ENCODE measurements around the gene SLAIN2. TPM values are rescaled to one million over a fixed set of nuclear protein-coding genes. Genes with fewer than 3 reads are reported as not detected.
"Not testable (repeated sequence)": the region's sequence is repeated elsewhere in the genome, so short reads cannot be mapped to it uniquely, and the experiment has no call there.

The SLAIN2 gene
- total and polyA plus RNA-seq, 5 experiments from 2014 or later, result 25.9 to 109 (median 39.3) TPM

- H3K4me3 Mint-ChIP-seq, result peak overlapping the region in 3 of 10 donors; percentile 2 to 29 (median 5)
- DNase-seq, result no peak
- H3K4me1 Mint-ChIP-seq, result peaks cover 20 to 33% (median 27%) of the 10 kb centered on the region in 4 donors
- H3K9me3 Mint-ChIP-seq, result no peaks in the 10 kb centered on the region
- peaks cover 0 to 20% (median 16%) of the 10 kb centered on the region in 3 donors for H3K36me3 Mint-ChIP-seq
- H3K27ac Mint-ChIP-seq, result peak overlapping the region in 1 of 10 donors; percentile 12
- no peak for ATAC-seq
- POLR2A ChIA-PET, result no interaction called here
- H3K27me3 Mint-ChIP-seq, result no peaks in the 10 kb centered on the region
Observed at GRCh38 chr4:48429709-48430474, 88.6 kb downstream of the SLAIN2 start.

GRCh38 chr4:48431401-48431800 is 90.1 kb downstream of the SLAIN2 start:
- peak overlapping the region in 9 of 10 donors; percentile 4 to 52 (median 12) for H3K27ac Mint-ChIP-seq
- POLR2A ChIA-PET, result no interaction called here
- peak; percentile 37 to 79 for ATAC-seq
- peaks cover 0 to 16% (median 15%) of the 10 kb centered on the region in 3 donors for H3K36me3 Mint-ChIP-seq
- H3K27me3 Mint-ChIP-seq, result no peaks in the 10 kb centered on the region
- DNase-seq, result peak in 3 of 10 donors; percentile 9 to 43 (median 31)
- peaks cover 20 to 33% (median 27%) of the 10 kb centered on the region in 4 donors for H3K4me1 Mint-ChIP-seq
- no peaks in the 10 kb centered on the region for H3K9me3 Mint-ChIP-seq
- peak overlapping the region in 8 of 10 donors; percentile 1 to 62 (median 16) for H3K4me3 Mint-ChIP-seq

- Mint-ChIP-seq H3K27me3 (no peaks in the 10 kb centered on the region), H3K4me3 (peak overlapping the region in 6 of 10 donors; percentile 4 to 64 (median 35)), H3K36me3 (peaks cover 0 to 12% (median 11%) of the 10 kb centered on the region in 3 donors), H3K9me3 (no peaks in the 10 kb centered on the region), H3K4me1 (peaks cover 20 to 33% (median 27%) of the 10 kb centered on the region in 4 donors), H3K27ac (peak overlapping the region in 6 of 10 donors; percentile 4 to 52 (median 17))
- DNase-seq, result no peak
- ATAC-seq, result peak in 1 of 2 donors; percentile 49
- POLR2A ChIA-PET, result no interaction called here
Observed at GRCh38 chr4:48432017-48432416, 90.7 kb downstream of the SLAIN2 start.

GRCh38 chr4:48436318-48436717 is 95.0 kb downstream of the SLAIN2 start:
- DNase-seq (no peak), ATAC-seq (no peak)
- Mint-ChIP-seq H3K36me3 (no peaks in the 10 kb centered on the region), H3K4me1 (peaks cover 7 to 17% (median 8%) of the 10 kb centered on the region in 4 donors), H3K27ac (no peak overlapping the region), H3K9me3 (no peaks in the 10 kb centered on the region), H3K27me3 (peaks cover 0 to 4% (median 0%) of the 10 kb centered on the region in 5 donors), H3K4me3 (no peak overlapping the region)
- POLR2A ChIA-PET, result no interaction called here

- H3K9me3 Mint-ChIP-seq, result no peaks in the 10 kb centered on the region
- no peak for ATAC-seq
- no peak overlapping the region for H3K4me3 Mint-ChIP-seq
- peaks cover 0 to 1% (median 0%) of the 10 kb centered on the region in 4 donors for H3K4me1 Mint-ChIP-seq
- no peak for DNase-seq
- POLR2A ChIA-PET, result no interaction called here
- peak overlapping the region in 1 of 10 donors; percentile 0 for H3K27ac Mint-ChIP-seq
- H3K27me3 Mint-ChIP-seq, result peaks cover 0 to 4% (median 2%) of the 10 kb centered on the region in 5 donors
- H3K36me3 Mint-ChIP-seq, result no peaks in the 10 kb centered on the region
Observed at GRCh38 chr4:48439988-48440387, 98.7 kb downstream of the SLAIN2 start.

- ATAC-seq, DNase-seq, H3K4me3 Mint-ChIP-seq, H3K9me3 Mint-ChIP-seq, H3K36me3 Mint-ChIP-seq, H3K27me3 Mint-ChIP-seq, H3K4me1 Mint-ChIP-seq, POLR2A ChIA-PET: not testable (repeated sequence)
- peak overlapping the region in 1 of 10 donors; percentile 53 for H3K27ac Mint-ChIP-seq
Observed at GRCh38 chr4:48440914-48441313, 99.6 kb downstream of the SLAIN2 start.

GRCh38 chr4:48445704-48446103 is 104.4 kb downstream of the SLAIN2 start:
- H3K4me3 Mint-ChIP-seq, result no peak overlapping the region
- H3K36me3 Mint-ChIP-seq, result peaks cover 0 to 2% (median 0%) of the 10 kb centered on the region in 3 donors
- POLR2A ChIA-PET, result no interaction called here
- no peak overlapping the region for H3K27ac Mint-ChIP-seq
- DNase-seq (peak in 3 of 10 donors; percentile 6 to 17 (median 15)), ATAC-seq (no peak)
- peaks cover 0 to 13% (median 4%) of the 10 kb centered on the region in 5 donors for H3K27me3 Mint-ChIP-seq
- H3K4me1 Mint-ChIP-seq, result peaks cover 0 to 1% (median 0%) of the 10 kb centered on the region in 4 donors
- no peaks in the 10 kb centered on the region for H3K9me3 Mint-ChIP-seq

- POLR2A ChIA-PET, result no interaction called here
- H3K36me3 Mint-ChIP-seq, result peaks cover 0 to 2% (median 0%) of the 10 kb centered on the region in 3 donors
- no peak for ATAC-seq
- DNase-seq, result no peak
- H3K4me1 Mint-ChIP-seq, result peaks cover 0 to 1% (median 0%) of the 10 kb centered on the region in 4 donors
- H3K27ac Mint-ChIP-seq, result peak overlapping the region in 1 of 10 donors; percentile 29
- no peaks in the 10 kb centered on the region for H3K9me3 Mint-ChIP-seq
- H3K4me3 Mint-ChIP-seq, result no peak overlapping the region
- peaks cover 0 to 13% (median 2%) of the 10 kb centered on the region in 5 donors for H3K27me3 Mint-ChIP-seq
Observed at GRCh38 chr4:48446642-48447041, 105.3 kb downstream of the SLAIN2 start.

- H3K4me3 Mint-ChIP-seq, result no peak overlapping the region
- peaks cover 0 to 2% (median 0%) of the 10 kb centered on the region in 9 donors for H3K9me3 Mint-ChIP-seq
- peaks cover 0 to 1% (median 0%) of the 10 kb centered on the region in 4 donors for H3K4me1 Mint-ChIP-seq
- DNase-seq (no peak), ATAC-seq (no peak)
- H3K36me3 Mint-ChIP-seq, result peaks cover 0 to 2% (median 0%) of the 10 kb centered on the region in 3 donors
- H3K27ac Mint-ChIP-seq, result no peak overlapping the region
- peaks cover 0 to 13% (median 2%) of the 10 kb centered on the region in 5 donors for H3K27me3 Mint-ChIP-seq
- POLR2A ChIA-PET, result no interaction called here
Observed at GRCh38 chr4:48449151-48449550, 107.8 kb downstream of the SLAIN2 start.

GRCh38 chr4:48450740-48451139 is 109.4 kb downstream of the SLAIN2 start:
- Mint-ChIP-seq H3K4me3 (no peak overlapping the region), H3K36me3 (peaks cover 0 to 4% (median 2%) of the 10 kb centered on the region in 3 donors), H3K27ac (no peak overlapping the region), H3K27me3 (peaks cover 0 to 10% (median 4%) of the 10 kb centered on the region in 5 donors), H3K9me3 (peaks cover 0 to 5% (median 1%) of the 10 kb centered on the region in 9 donors), H3K4me1 (peaks cover 0 to 1% (median 0%) of the 10 kb centered on the region in 4 donors)
- ATAC-seq, result no peak
- POLR2A ChIA-PET, result no interaction called here
- DNase-seq, result no peak

GRCh38 chr4:48451656-48452055 is 110.3 kb downstream of the SLAIN2 start:
- H3K4me1 Mint-ChIP-seq, H3K27ac Mint-ChIP-seq, H3K27me3 Mint-ChIP-seq, DNase-seq, H3K4me3 Mint-ChIP-seq, ATAC-seq, POLR2A ChIA-PET: not testable (repeated sequence)
- peaks cover 0 to 14% (median 3%) of the 10 kb centered on the region in 9 donors for H3K9me3 Mint-ChIP-seq
- peaks cover 0 to 10% (median 2%) of the 10 kb centered on the region in 3 donors for H3K36me3 Mint-ChIP-seq

GRCh38 chr4:48454591-48454990 is 113.3 kb downstream of the SLAIN2 start:
- H3K27me3 Mint-ChIP-seq, result peaks cover 0 to 2% (median 0%) of the 10 kb centered on the region in 5 donors
- no peak overlapping the region for H3K4me3 Mint-ChIP-seq
- H3K4me1 Mint-ChIP-seq, result no peaks in the 10 kb centered on the region
- no peak for DNase-seq
- peaks cover 0 to 24% (median 0%) of the 10 kb centered on the region in 3 donors for H3K36me3 Mint-ChIP-seq
- no peak overlapping the region for H3K27ac Mint-ChIP-seq
- ATAC-seq, result no peak
- POLR2A ChIA-PET, result no interaction called here
- peaks cover 0 to 24% (median 9%) of the 10 kb centered on the region in 9 donors for H3K9me3 Mint-ChIP-seq

- POLR2A ChIA-PET, result no interaction called here
- no peak for ATAC-seq
Observed at GRCh38 chr4:48461000-48461399, 119.7 kb downstream of the SLAIN2 start.

More at GRCh38 chr4:48461000-48461399, 119.7 kb downstream of the SLAIN2 start:
- no peak for DNase-seq
- Mint-ChIP-seq H3K4me1 (no peaks in the 10 kb centered on the region), H3K4me3 (no peak overlapping the region), H3K27me3 (no peaks in the 10 kb centered on the region), H3K9me3 (peaks cover 0 to 28% (median 14%) of the 10 kb centered on the region in 9 donors), H3K36me3 (peaks cover 0 to 18% (median 5%) of the 10 kb centered on the region in 3 donors), H3K27ac (peak overlapping the region in 1 of 10 donors; percentile 81)
